HepG2 (cell line): ENCODE data around the gene PCGF2. TPM values are rescaled to one million over a fixed set of nuclear protein-coding genes. Genes with fewer than 3 reads are reported as not detected.

Experiments used
- ELF3 ChIP-seq: IDR thresholded peaks from 2 replicates; pipeline ENCODE4 v1.6.1; 2016; ENCODE audit warnings: missing genetic modification reagents, missing compliant biosample characterization
- GATAD1 ChIP-seq: IDR thresholded peaks from 2 replicates; pipeline ENCODE4 v1.6.1; 2016; ENCODE audit warnings: missing genetic modification reagents, missing compliant biosample characterization
- HIVEP1 ChIP-seq: sonication (generic); formaldehyde crosslinking; IDR thresholded peaks from 2 replicates; pipeline ENCODE4 v1.4.0; 2020; ENCODE audit warnings: mild to moderate bottlenecking, missing genetic modification reagents
- KMT2B ChIP-seq: IDR thresholded peaks from 2 replicates; pipeline ENCODE4 v1.6.1; 2016; ENCODE audit warnings: missing genetic modification reagents, missing compliant biosample characterization
- LCORL ChIP-seq, 2 experiments: fragments of 450-650 bp in 1 of 2; sonication (generic) in 1 of 2; formaldehyde crosslinking in 1 of 2; IDR thresholded peaks; 2 replicates each; pipeline versions ENCODE4 v1.5.0 to v1.6.1; 2017 to 2020; ENCODE audit warnings: antibody characterized with exemption in 1 of 2, missing genetic modification reagents in 1 of 2
- MAFF ChIP-seq: IDR thresholded peaks from 2 replicates; pipeline ENCODE4 v1.6.1; 2011; ENCODE audit warnings: low read depth, low read length, improper control_type of control experiment
- PCBP1 ChIP-seq: fragments of 200-400 bp; formaldehyde crosslinking; IDR thresholded peaks from 2 replicates; pipeline ENCODE4 v1.6.1; 2017; ENCODE audit warnings: mild to moderate bottlenecking, low read depth, low read length, borderline replicate concordance
- PHF5A ChIP-seq: IDR thresholded peaks from one replicate; pipeline ENCODE4 v1.6.1; 2018; ENCODE audit warnings: low read depth, missing genetic modification reagents; ENCODE audit not compliant: unreplicated experiment
- POLR2AphosphoS2 ChIP-seq: IDR thresholded peaks from 2 replicates; pipeline ENCODE4 v1.6.1; 2011; ENCODE audit warnings: low read depth, low read length, improper control_type of control experiment
- REL ChIP-seq: sonication (generic); formaldehyde crosslinking; conservative IDR thresholded peaks from 2 replicates; pipeline ENCODE4 v1.8.0; 2022; ENCODE audit warnings: mild to moderate bottlenecking, missing genetic modification reagents, moderate library complexity
- SKI ChIP-seq: fragments of 450-650 bp; IDR thresholded peaks from one replicate; pipeline ENCODE4 v1.6.1; 2018; ENCODE audit warnings: mild to moderate bottlenecking; ENCODE audit not compliant: partially characterized antibody
- SP140L ChIP-seq: sonication (generic); formaldehyde crosslinking; IDR thresholded peaks from 2 replicates; pipeline ENCODE4 v1.4.0; 2020; ENCODE audit warnings: missing genetic modification reagents, borderline replicate concordance
- TARDBP ChIP-seq: sonication (generic); formaldehyde crosslinking; IDR thresholded peaks from 2 replicates; pipeline ENCODE4 v1.8.0; 2022; ENCODE audit warnings: mild to moderate bottlenecking, missing genetic modification reagents
- ZBTB7A ChIP-seq: sonication (generic); formaldehyde crosslinking; IDR thresholded peaks from 2 replicates; pipeline ENCODE4 v1.8.0; 2022; ENCODE audit warnings: mild to moderate bottlenecking, missing genetic modification reagents
- ZFP36L1 ChIP-seq: sonication (generic); formaldehyde crosslinking; IDR thresholded peaks from 2 replicates; pipeline ENCODE4 v1.8.0; 2022; ENCODE audit warnings: mild to moderate bottlenecking, missing genetic modification reagents, moderate library complexity
- ZMYM3 ChIP-seq: sonication (generic); formaldehyde crosslinking; IDR thresholded peaks from 2 replicates; pipeline ENCODE4 v1.5.1; 2020; ENCODE audit warnings: mild to moderate bottlenecking, missing genetic modification reagents
- ZNF12 ChIP-seq: sonication (generic); formaldehyde crosslinking; IDR thresholded peaks from 2 replicates; pipeline ENCODE4 v1.5.0; 2020; ENCODE audit warnings: missing genetic modification reagents
- ZNF235 ChIP-seq: sonication (generic); formaldehyde crosslinking; IDR thresholded peaks from 2 replicates; pipeline ENCODE4 v1.8.1; 2023; ENCODE audit warnings: mild to moderate bottlenecking, missing genetic modification reagents, borderline replicate concordance
- ZNF335 ChIP-seq: sonication (generic); formaldehyde crosslinking; IDR thresholded peaks from 2 replicates; pipeline ENCODE4 v1.4.0; 2020; ENCODE audit warnings: missing genetic modification reagents
- ZNF337 ChIP-seq: sonication (generic); formaldehyde crosslinking; IDR thresholded peaks from 2 replicates; pipeline ENCODE4 v1.5.1; 2020; ENCODE audit warnings: missing genetic modification reagents, low read depth, mild to moderate bottlenecking, borderline replicate concordance
- ZNF501 ChIP-seq: sonication (generic); formaldehyde crosslinking; IDR thresholded peaks from 2 replicates; pipeline ENCODE4 v1.5.1; 2020; ENCODE audit warnings: mild to moderate bottlenecking, moderate library complexity, missing genetic modification reagents
- ZNF746 ChIP-seq: sonication (generic); formaldehyde crosslinking; IDR thresholded peaks from 2 replicates; pipeline ENCODE4 v1.8.0; 2022; ENCODE audit warnings: mild to moderate bottlenecking, missing genetic modification reagents
- polyA plus RNA-seq, 8 experiments: library from polyadenylated mRNA; depleted of rRNA in 3 of 8; stranded (reverse) in 7 of 8; unstranded in 1 of 8; fragments of >200 nt; fragmentation: Illumina TruSeq in 4 of 8; extraction: Trizol in 4 of 8; gene quantifications; 2 replicates each; pipeline versions ENCODE4 v1.2.1 to v1.2.3, GENCODE V29; 2011 to 2016; ENCODE audit warnings: low read depth in 4 of 8, missing spikeins in 1 of 8, mixed read lengths in 1 of 8; ENCODE audit not compliant: insufficient read depth in 1 of 8
- total RNA-seq, 5 experiments: library from RNA; depleted of rRNA; stranded (reverse); fragments of >200 nt; fragmentation: Illumina TruSeq; extraction: Trizol; gene quantifications; 2 replicates each; pipeline ENCODE4 v1.2.3, GENCODE V29; 2016; ENCODE audit warnings: low read depth in 1 of 5
- TF ChIP-seq, protein P1 (sequence below): IDR thresholded peaks from 2 replicates; pipeline ENCODE4 v1.6.1; 2012; ENCODE audit warnings: inconsistent platforms
- TF ChIP-seq, protein P2 (sequence below): sonication (generic); formaldehyde crosslinking; IDR thresholded peaks from 2 replicates; pipeline ENCODE4 v1.4.0; 2020; ENCODE audit warnings: missing genetic modification reagents
- TF ChIP-seq, protein P3 (sequence below): sonication (generic); formaldehyde crosslinking; IDR thresholded peaks from 2 replicates; pipeline ENCODE4 v1.4.0; 2020; ENCODE audit warnings: missing genetic modification reagents

The PCGF2 gene
- total and polyA plus RNA-seq, 2 of the 13 experiments (the other 11 are each of a cell fraction or from before 2014, with no cell fraction given), result 11.6 to 29.4 TPM

DNA sequence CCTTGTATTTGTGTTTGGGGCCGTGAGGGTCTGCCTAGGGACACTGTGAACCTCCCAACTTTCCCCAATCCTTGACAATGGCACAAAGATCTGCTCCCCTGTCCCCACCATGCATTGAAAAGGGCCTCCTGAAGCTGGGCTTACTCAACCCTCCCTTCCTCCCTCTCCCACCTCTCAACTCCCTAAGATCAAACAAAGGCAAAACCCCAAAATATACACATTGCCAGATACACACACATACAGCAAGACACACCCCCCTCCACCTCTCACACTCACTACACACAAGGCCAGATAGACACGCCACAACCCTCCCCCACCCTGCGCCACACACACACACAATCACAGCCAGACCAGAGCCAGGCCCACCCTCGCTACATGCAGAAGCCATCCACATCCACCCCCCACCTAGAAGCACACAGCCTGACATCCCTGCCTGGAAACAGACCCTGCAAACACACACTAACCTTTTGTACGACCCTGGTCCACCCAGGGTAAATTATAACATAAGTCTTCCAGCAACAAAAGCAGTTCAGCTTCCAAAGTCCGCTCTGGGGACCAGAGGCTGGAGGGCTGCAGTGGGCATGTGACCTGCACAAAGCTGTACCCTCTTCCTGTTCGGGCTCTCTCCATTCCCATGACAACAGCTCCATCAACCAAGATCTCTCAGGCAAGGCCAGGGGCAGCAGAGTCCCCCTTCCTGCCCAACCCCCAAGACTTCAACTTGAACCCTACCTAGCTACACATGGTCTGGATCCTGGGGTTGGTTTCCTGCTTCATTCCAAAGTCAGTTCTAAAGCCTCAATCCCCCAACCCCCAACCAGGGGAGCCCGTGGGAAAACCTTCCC is 1.9 kb downstream of the PCGF2 start (continued):
- TF ChIP-seq MAFF (no peak), ZMYM3 (CRISPR knock-in tag) (peak; percentile 25; the same call in 1 of the 2 replicates), TARDBP (CRISPR knock-in tag) (no peak; the same call in 1 of the 2 replicates), ZNF501 (CRISPR knock-in tag) (peak; percentile 39; the same call in 1 of the 2 replicates), ZNF12 (CRISPR knock-in tag) (no peak), PHF5A (CRISPR knock-in tag) (peak; percentile 92), HIVEP1 (CRISPR knock-in tag) (no peak; the same call in 1 of the 2 replicates), ZFP36L1 (CRISPR knock-in tag) (0 out of 2 replicates have a peak, but pooled peaks have one; percentile 45), ZBTB7A (peak; percentile 77; the same call in 1 of the 2 replicates), ZNF335 (CRISPR knock-in tag) (peak; percentile 83; the same call in 1 of the 2 replicates), GATAD1 (CRISPR knock-in tag) (peak; percentile 66; the same call in 1 of the 2 replicates), ELF3 (CRISPR knock-in tag) (peak; percentile 97), REL (CRISPR knock-in tag) (0 out of 2 replicates have a peak, but pooled peaks have one; percentile 34), SP140L (CRISPR knock-in tag) (peak; percentile 33; the same call in 1 of the 2 replicates), ZNF235 (CRISPR knock-in tag) (no peak), ZNF337 (CRISPR knock-in tag) (no peak), POLR2AphosphoS2 (no peak), KMT2B (CRISPR knock-in tag) (no peak; the same call in 1 of the 2 replicates), SKI (peak; percentile 78), PCBP1 (0 out of 2 replicates have a peak, but pooled peaks have one; percentile 36), ZNF746 (CRISPR knock-in tag) (peak; percentile 88; the same call in 1 of the 2 replicates), LCORL (IDR thresholded peaks at IDR 0.05) (no peak; the same call in 1 of the 2 replicates), LCORL (CRISPR knock-in tag; IDR thresholded peaks at IDR 0.05) (peak; percentile 91)
- TF ChIP-seq, protein P1, sequence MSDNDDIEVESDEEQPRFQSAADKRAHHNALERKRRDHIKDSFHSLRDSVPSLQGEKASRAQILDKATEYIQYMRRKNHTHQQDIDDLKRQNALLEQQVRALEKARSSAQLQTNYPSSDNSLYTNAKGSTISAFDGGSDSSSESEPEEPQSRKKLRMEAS, result peak; percentile 87
- TF ChIP-seq, protein P2, sequence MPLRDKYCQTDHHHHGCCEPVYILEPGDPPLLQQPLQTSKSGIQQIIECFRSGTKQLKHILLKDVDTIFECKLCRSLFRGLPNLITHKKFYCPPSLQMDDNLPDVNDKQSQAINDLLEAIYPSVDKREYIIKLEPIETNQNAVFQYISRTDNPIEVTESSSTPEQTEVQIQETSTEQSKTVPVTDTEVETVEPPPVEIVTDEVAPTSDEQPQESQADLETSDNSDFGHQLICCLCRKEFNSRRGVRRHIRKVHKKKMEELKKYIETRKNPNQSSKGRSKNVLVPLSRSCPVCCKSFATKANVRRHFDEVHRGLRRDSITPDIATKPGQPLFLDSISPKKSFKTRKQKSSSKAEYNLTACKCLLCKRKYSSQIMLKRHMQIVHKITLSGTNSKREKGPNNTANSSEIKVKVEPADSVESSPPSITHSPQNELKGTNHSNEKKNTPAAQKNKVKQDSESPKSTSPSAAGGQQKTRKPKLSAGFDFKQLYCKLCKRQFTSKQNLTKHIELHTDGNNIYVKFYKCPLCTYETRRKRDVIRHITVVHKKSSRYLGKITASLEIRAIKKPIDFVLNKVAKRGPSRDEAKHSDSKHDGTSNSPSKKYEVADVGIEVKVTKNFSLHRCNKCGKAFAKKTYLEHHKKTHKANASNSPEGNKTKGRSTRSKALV (CRISPR knock-in tag), result peak; percentile 33; the same call in 1 of the 2 replicates
- TF ChIP-seq, protein P3, sequence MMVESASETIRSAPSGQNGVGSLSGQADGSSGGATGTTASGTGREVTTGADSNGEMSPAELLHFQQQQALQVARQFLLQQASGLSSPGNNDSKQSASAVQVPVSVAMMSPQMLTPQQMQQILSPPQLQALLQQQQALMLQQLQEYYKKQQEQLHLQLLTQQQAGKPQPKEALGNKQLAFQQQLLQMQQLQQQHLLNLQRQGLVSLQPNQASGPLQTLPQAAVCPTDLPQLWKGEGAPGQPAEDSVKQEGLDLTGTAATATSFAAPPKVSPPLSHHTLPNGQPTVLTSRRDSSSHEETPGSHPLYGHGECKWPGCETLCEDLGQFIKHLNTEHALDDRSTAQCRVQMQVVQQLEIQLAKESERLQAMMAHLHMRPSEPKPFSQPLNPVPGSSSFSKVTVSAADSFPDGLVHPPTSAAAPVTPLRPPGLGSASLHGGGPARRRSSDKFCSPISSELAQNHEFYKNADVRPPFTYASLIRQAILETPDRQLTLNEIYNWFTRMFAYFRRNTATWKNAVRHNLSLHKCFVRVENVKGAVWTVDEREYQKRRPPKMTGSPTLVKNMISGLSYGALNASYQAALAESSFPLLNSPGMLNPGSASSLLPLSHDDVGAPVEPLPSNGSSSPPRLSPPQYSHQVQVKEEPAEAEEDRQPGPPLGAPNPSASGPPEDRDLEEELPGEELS, result peak; percentile 73
